PC-9 (cell line): Measurements from ENCODE around the gene DNAJA4. TPM values are rescaled to one million over a fixed set of nuclear protein-coding genes. Genes with fewer than 3 reads are reported as not detected.
A peak's percentile ranks its signal among the peaks of the same experiment; 100 is the strongest.

Source experiments
- BruUV-seq: library from RNA; stranded (reverse); fragments of 400-500 nt; replicated peaks from 2 replicates; lab custom pipeline; 2021; lab: Mats Ljungman, UMichigan
- CTCF ChIA-PET: fragments of 300-600 bp; sonication (Branson Sonifier 250); formaldehyde crosslinking; loops from one replicate; lab custom pipeline; 2022; ENCODE audit warnings: antibody characterized with exemption; lab: Charles Lee
- POLR2A ChIA-PET: fragments of 300-600 bp; sonication (Branson Sonifier 250); formaldehyde crosslinking; loops from one replicate; lab custom pipeline; 2022; ENCODE audit warnings: antibody characterized with exemption; ENCODE audit not compliant: unreplicated experiment; lab: Charles Lee
- DNase-seq, 2 experiments: peaks; one replicate each; pipeline versions ENCODE4 v3.0.0 to v3.0.0-alpha.2; 2015 to 2022; ENCODE audit warnings: mixed read lengths in 1 of 2
- H2AFZ ChIP-seq: fragments of 200-600 bp; sonication (generic); 2 replicates; pipeline ENCODE4 v1.8.1; 2017; ENCODE audit warnings: antibody characterized with exemption
- H3F3A ChIP-seq: fragments of 200-600 bp; sonication (generic); 2 replicates; pipeline ENCODE4 v1.8.1; 2017; ENCODE audit warnings: antibody characterized with exemption, mild to moderate bottlenecking, low read depth; ENCODE audit not compliant: insufficient read depth
- H3K27ac ChIP-seq: fragments of 200-600 bp; sonication (generic); 2 replicates; pipeline ENCODE4 v1.6.1; 2016; ENCODE audit warnings: mixed run types
- H3K27me3 ChIP-seq: fragments of 200-600 bp; sonication (generic); 2 replicates; pipeline ENCODE4 v1.6.1; 2016; ENCODE audit warnings: low read depth, mixed run types; ENCODE audit not compliant: insufficient read depth
- H3K36me3 ChIP-seq: fragments of 200-600 bp; sonication (generic); 2 replicates; pipeline ENCODE4 v1.6.1; 2016; ENCODE audit warnings: low read depth, mixed run types
- H3K4me1 ChIP-seq: fragments of 200-600 bp; sonication (generic); replicated peaks from 2 replicates; pipeline ENCODE4 v1.6.1; 2016; ENCODE audit warnings: mixed run types; ENCODE audit not compliant: insufficient read depth
- H3K4me2 ChIP-seq: fragments of 200-600 bp; sonication (generic); 2 replicates; pipeline ENCODE4 v1.6.1; 2017; ENCODE audit warnings: mixed run types
- H3K4me3 ChIP-seq: fragments of 200-600 bp; sonication (generic); 2 replicates; pipeline ENCODE4 v1.6.1; 2016; ENCODE audit warnings: mixed run types
- H3K79me2 ChIP-seq: fragments of 200-600 bp; sonication (generic); 2 replicates; pipeline ENCODE4 v1.6.1; 2017; ENCODE audit warnings: low read depth, mixed run types
- H3K9me2 ChIP-seq: fragments of 200-600 bp; sonication (generic); 2 replicates; pipeline ENCODE4 v1.8.1; 2017; ENCODE audit warnings: mild to moderate bottlenecking; ENCODE audit not compliant: insufficient read depth
- H3K9me3 ChIP-seq: fragments of 200-600 bp; sonication (generic); 2 replicates; pipeline ENCODE4 v1.8.1; 2016; ENCODE audit warnings: low read depth; ENCODE audit not compliant: insufficient read depth
- H4K20me1 ChIP-seq: fragments of 200-600 bp; sonication (generic); 2 replicates; pipeline ENCODE4 v1.8.1; 2017; ENCODE audit not compliant: insufficient read depth
- EZH2 ChIP-seq: fragments of 200-600 bp; sonication (generic); IDR thresholded peaks from 2 replicates; pipeline ENCODE4 v1.8.0; 2017; ENCODE audit warnings: antibody characterized with exemption, low read depth
- intact Hi-C: fragments of 100-400 bp; cut with micrococcal nuclease; formaldehyde crosslinking; loops from one replicate; pipeline ENCODE4 v1.10.0; 2022; ENCODE audit not compliant: unreplicated experiment
- total RNA-seq: library from RNA; stranded (reverse); gene quantifications from 2 replicates; pipeline ENCODE4 v1.2.3, GENCODE V29; 2021
- TF ChIP-seq, protein P1 (sequence below): fragments of 200-600 bp; sonication (generic); conservative IDR thresholded peaks from 2 replicates; pipeline ENCODE4 v1.6.1; 2017; ENCODE audit warnings: mixed run types, antibody characterized with exemption, mild to moderate bottlenecking, moderate library complexity

Gene DNAJA4
- total RNA-seq, 1 experiment from 2014 or later: 0.35 TPM

DNA sequence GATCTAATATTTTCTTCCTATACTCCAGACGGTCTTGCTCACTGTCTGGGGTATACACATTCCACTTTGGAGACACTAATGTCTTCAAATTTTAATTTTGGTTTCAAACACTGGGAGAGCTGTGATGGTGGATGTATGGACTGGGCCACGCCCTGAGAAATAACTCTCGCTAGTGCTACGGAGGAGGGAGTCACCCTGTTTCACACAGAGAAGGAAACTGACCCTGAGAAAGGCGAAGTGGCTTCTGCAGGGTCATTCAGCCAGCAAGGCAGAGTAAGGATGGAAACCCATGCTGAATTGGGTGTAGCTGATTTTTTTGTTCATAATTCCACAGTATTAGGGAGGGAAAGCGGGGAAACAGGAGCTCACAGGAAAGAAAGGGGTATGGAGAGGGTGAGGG lies 43.6 kb downstream of the DNAJA4 start:
- Histone ChIP-seq H3K4me2 (peak overlapping the region; percentile 4; the same call in 1 of the 2 replicates), H3K36me3 (no peaks in the 10 kb centered on the region), H2AFZ (no peak overlapping the region), H3K9me3 (no peaks in the 10 kb centered on the region), H3K4me3 (no peak overlapping the region), H3K79me2 (no peaks in the 10 kb centered on the region), H3K9me2 (no peaks in the 10 kb centered on the region), H3K27ac (no peak overlapping the region), H3F3A (peaks cover 12% of the 10 kb centered on the region), H4K20me1 (no peaks in the 10 kb centered on the region), H3K27me3 (no peaks in the 10 kb centered on the region), H3K4me1 (peaks cover 31% of the 10 kb centered on the region)
- ChIA-PET POLR2A (no interaction called here), CTCF (interaction anchor here (0.5 kb wide), 1 partner anchor 33 kb away, joined by 4 read pairs; no protein-coding TSS in a partner anchor)
- no peak for DNase-seq
- TF ChIP-seq, protein P1, sequence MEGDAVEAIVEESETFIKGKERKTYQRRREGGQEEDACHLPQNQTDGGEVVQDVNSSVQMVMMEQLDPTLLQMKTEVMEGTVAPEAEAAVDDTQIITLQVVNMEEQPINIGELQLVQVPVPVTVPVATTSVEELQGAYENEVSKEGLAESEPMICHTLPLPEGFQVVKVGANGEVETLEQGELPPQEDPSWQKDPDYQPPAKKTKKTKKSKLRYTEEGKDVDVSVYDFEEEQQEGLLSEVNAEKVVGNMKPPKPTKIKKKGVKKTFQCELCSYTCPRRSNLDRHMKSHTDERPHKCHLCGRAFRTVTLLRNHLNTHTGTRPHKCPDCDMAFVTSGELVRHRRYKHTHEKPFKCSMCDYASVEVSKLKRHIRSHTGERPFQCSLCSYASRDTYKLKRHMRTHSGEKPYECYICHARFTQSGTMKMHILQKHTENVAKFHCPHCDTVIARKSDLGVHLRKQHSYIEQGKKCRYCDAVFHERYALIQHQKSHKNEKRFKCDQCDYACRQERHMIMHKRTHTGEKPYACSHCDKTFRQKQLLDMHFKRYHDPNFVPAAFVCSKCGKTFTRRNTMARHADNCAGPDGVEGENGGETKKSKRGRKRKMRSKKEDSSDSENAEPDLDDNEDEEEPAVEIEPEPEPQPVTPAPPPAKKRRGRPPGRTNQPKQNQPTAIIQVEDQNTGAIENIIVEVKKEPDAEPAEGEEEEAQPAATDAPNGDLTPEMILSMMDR: no peak
- intact Hi-C loops: loop anchor here (1.0 to 5.0 kb wide), 5 partner anchors 107 to 444 kb away; no protein-coding TSS in a partner anchor
- no TSS peak for BruUV-seq

DNA sequence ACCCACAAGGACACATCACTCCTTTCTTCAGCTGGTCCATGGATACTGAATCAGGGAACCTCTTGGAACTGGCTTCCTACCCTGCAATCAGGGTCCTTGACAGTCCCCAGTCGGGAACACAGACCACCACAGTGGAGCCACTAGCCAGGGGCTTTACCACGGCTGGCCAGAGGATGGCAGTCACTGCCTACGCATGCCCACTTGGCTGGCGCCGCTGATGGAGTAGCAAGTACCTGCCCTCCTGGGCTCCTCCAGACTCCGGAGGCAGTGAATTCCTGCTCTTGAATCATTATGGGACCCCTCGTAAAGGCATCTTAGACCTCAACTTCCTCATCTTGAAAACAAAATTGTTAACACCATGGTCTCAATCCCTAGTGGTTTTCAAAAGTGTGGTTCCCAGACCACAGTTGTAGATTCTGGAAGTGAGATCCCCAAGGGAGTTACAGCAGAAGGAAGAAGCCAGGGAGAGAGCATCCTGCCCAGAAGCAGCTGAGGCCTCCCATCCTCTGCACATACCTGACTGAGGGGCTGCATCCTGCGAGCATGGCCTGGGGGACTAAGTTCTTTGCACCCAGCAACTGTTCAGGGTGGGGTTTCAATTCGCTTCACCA lies 44.2 kb downstream of the DNAJA4 start:
- no peak overlapping the region for H3K4me3 ChIP-seq
- H4K20me1 ChIP-seq: no peaks in the 10 kb centered on the region
- DNase-seq: peak in 1 of 2 experiments; percentile 68
- H3F3A ChIP-seq: peaks cover 8% of the 10 kb centered on the region; the same call in 1 of the 2 replicates
- no peaks in the 10 kb centered on the region for H3K27me3 ChIP-seq
- intact Hi-C loops: loop anchor here (1.0 to 5.0 kb wide), 5 partner anchors 107 to 444 kb away; no protein-coding TSS in a partner anchor
- H3K9me2 ChIP-seq: no peaks in the 10 kb centered on the region
- peak overlapping the region; percentile 4; the same call in 1 of the 2 replicates for H3K4me2 ChIP-seq
- ChIA-PET POLR2A (no interaction called here), CTCF (interaction anchor here (0.5 to 0.9 kb wide), 3 partner anchors 12 to 114 kb away, joined by 3 to 4 read pairs (median 3); no protein-coding TSS in a partner anchor)
- H3K4me1 ChIP-seq: peaks cover 26% of the 10 kb centered on the region
- TF ChIP-seq, protein P1: peak; percentile 86
- TF ChIP-seq EZH2: no peak
- peak overlapping the region; percentile 58; the same call in 1 of the 2 replicates for H2AFZ ChIP-seq
- no peaks in the 10 kb centered on the region for H3K9me3 ChIP-seq
- H3K79me2 ChIP-seq: no peaks in the 10 kb centered on the region
- H3K36me3 ChIP-seq: no peaks in the 10 kb centered on the region
- no peak overlapping the region for H3K27ac ChIP-seq
- no TSS peak for BruUV-seq

DNA sequence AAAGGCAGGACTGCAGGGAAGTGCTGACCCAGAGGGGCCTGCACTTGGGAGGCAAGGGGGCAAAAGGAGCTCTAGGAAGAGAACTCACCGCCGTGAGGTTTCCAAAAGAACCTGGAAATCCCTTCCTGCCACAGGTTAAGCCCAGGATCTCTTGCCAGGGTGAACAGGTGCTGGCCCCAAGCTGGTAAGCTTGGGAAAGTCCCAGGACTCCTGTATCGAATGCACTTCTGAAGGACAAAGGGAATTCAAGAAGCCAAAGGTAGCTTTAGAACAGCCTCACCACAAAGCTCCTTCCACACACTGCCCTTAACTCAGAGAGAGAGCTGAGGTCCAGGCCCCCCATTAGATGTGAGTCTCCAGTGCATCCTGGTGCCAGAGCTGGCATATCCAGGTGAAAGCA lies 46.9 kb downstream of the DNAJA4 start:
- H3K9me3 ChIP-seq: no peaks in the 10 kb centered on the region
- no peak overlapping the region for H3K4me2 ChIP-seq
- no peaks in the 10 kb centered on the region for H3K36me3 ChIP-seq
- no peak overlapping the region for H2AFZ ChIP-seq
- H3F3A ChIP-seq: peaks cover 3% of the 10 kb centered on the region; the same call in 1 of the 2 replicates
- H3K4me1 ChIP-seq: peaks cover 12% of the 10 kb centered on the region
- no peak overlapping the region for H3K4me3 ChIP-seq
- POLR2A ChIA-PET: no interaction called here
- no peaks in the 10 kb centered on the region for H4K20me1 ChIP-seq
- no TSS peak for BruUV-seq
- H3K79me2 ChIP-seq: no peaks in the 10 kb centered on the region
- no peaks in the 10 kb centered on the region for H3K27me3 ChIP-seq
- intact Hi-C loops: loop anchor here (10.0 kb wide), 1 partner anchor 394 kb away; no protein-coding TSS in a partner anchor
- DNase-seq: no peak
- TF ChIP-seq EZH2: no peak
- TF ChIP-seq, protein P1: no peak
- H3K9me2 ChIP-seq: no peaks in the 10 kb centered on the region
- H3K27ac ChIP-seq: no peak overlapping the region
- CTCF ChIA-PET: no interaction called here
